A549 (cell line): Measurements from ENCODE around the gene CCDC167. TPM values are rescaled to one million over a fixed set of nuclear protein-coding genes. Genes with fewer than 3 reads are reported as not detected.

Experiments used
- ATAC-seq, 2 experiments: fragments of 200-7000 bp in 1 of 2; fragments of >200 bp in 1 of 2; cut with Nextera tagmentation in 1 of 2; cut with Tn5 transposase in 1 of 2; 3 replicates each; pipeline versions ENCODE4 v1.8.0 to v1.9.1; 2018 to 2020; ENCODE audit warnings: mild to moderate bottlenecking in 1 of 2, moderate library complexity in 1 of 2
- CTCF ChIA-PET: fragments of 300-600 bp; sonication (Branson Sonifier 250); formaldehyde crosslinking; extraction: SDS; loops from one replicate; lab custom pipeline; 2021; ENCODE audit warnings: antibody characterized with exemption, inconsistent platforms; lab: Yijun Ruan, JAX
- POLR2A ChIA-PET: fragments of 350-600 bp; formaldehyde crosslinking; extraction: SDS; loops from one replicate; lab custom pipeline; 2021; ENCODE audit warnings: antibody characterized with exemption, inconsistent platforms; lab: Yijun Ruan, JAX
- DNase-seq, 2 experiments: peaks; one replicate each; pipeline versions ENCODE4 v3.0.0 to v3.0.0-alpha.2; 2011 to 2016; ENCODE audit warnings: low read depth in 1 of 2, low spot score in 1 of 2
- FAIRE-seq: peaks from 2 replicates; lab custom pipeline; 2011; peaks lifted over from hg19 to GRCh38; lab: Jason Lieb, UNC
- H3K27ac ChIP-seq, 2 experiments: fragments of >200 bp; sonication (Bioruptor Twin); formaldehyde crosslinking; 3 replicates each; pipeline ENCODE4 v1.5.1; 2016 to 2017
- H3K4me1 ChIP-seq: fragments of >200 bp; sonication (Bioruptor Twin); formaldehyde crosslinking; 3 replicates; pipeline ENCODE4 v1.6.1; 2016
- H3K4me2 ChIP-seq: fragments of >200 bp; sonication (Bioruptor Twin); formaldehyde crosslinking; 3 replicates; pipeline ENCODE4 v1.6.1; 2016
- H3K4me3 ChIP-seq: fragments of >200 bp; sonication (Bioruptor Twin); formaldehyde crosslinking; 3 replicates; pipeline ENCODE4 v1.5.1; 2016
- H3K9me3 ChIP-seq: fragments of >200 bp; sonication (Bioruptor Twin); formaldehyde crosslinking; 3 replicates; pipeline ENCODE4 v1.6.1; 2016
- CBX8 ChIP-seq: fragments of 200-600 bp; sonication (generic); IDR thresholded peaks from 2 replicates; pipeline ENCODE4 v1.6.1; 2016
- CHD4 ChIP-seq: fragments of 200-600 bp; sonication (generic); IDR thresholded peaks from 2 replicates; pipeline ENCODE4 v1.6.1; 2016; ENCODE audit warnings: antibody characterized with exemption, mild to moderate bottlenecking, borderline replicate concordance
- CTCF ChIP-seq: fragments of >200 bp; sonication (Bioruptor Twin); formaldehyde crosslinking; IDR thresholded peaks from 3 replicates; pipeline ENCODE4 v1.5.1; 2016
- E2F6 ChIP-seq: IDR thresholded peaks from 2 replicates; pipeline ENCODE4 v1.6.1; 2012; ENCODE audit warnings: low read depth, borderline replicate concordance
- EHMT2 ChIP-seq: fragments of 200-600 bp; sonication (generic); IDR thresholded peaks from 2 replicates; pipeline ENCODE4 v1.6.1; 2016; ENCODE audit warnings: antibody characterized with exemption, low read depth, mild to moderate bottlenecking, moderate library complexity
- ESRRA ChIP-seq: fragments of 150-350 bp; IDR thresholded peaks from 2 replicates; pipeline ENCODE4 v1.6.1; 2014; ENCODE audit warnings: mild to moderate bottlenecking, low read length, borderline replicate concordance
- FOXS1 ChIP-seq: fragments of 250-450 bp; sonication (Bioruptor Pico); IDR thresholded peaks from 2 replicates; pipeline ENCODE4 v1.5.0; 2020; ENCODE audit warnings: mild to moderate bottlenecking, moderate library complexity
- HMGXB4 ChIP-seq: fragments of 250-450 bp; sonication (Bioruptor Pico); IDR thresholded peaks from 2 replicates; pipeline ENCODE4 v1.5.0; 2021; ENCODE audit warnings: mild to moderate bottlenecking, moderate library complexity, borderline replicate concordance
- HOXA7 ChIP-seq: fragments of 250-450 bp; sonication (Bioruptor Pico); IDR thresholded peaks from 2 replicates; pipeline ENCODE4 v1.5.0; 2020; ENCODE audit warnings: mild to moderate bottlenecking, moderate library complexity
- KDM1A ChIP-seq: fragments of 200-600 bp; sonication (generic); IDR thresholded peaks from 2 replicates; pipeline ENCODE4 v1.6.1; 2016; ENCODE audit warnings: low read depth, mild to moderate bottlenecking
- MAFK ChIP-seq: fragments of 450-650 bp; IDR thresholded peaks from 2 replicates; pipeline ENCODE4 v1.6.1; 2014; ENCODE audit not compliant: partially characterized antibody
- POLR2A ChIP-seq: IDR thresholded peaks from 2 replicates; pipeline ENCODE4 v1.6.1; 2012; ENCODE audit warnings: mild to moderate bottlenecking, low read length
- REST ChIP-seq: fragments of 200-600 bp; sonication (generic); IDR thresholded peaks from 2 replicates; pipeline ENCODE4 v1.6.1; 2016; ENCODE audit warnings: antibody characterized with exemption, mild to moderate bottlenecking, moderate library complexity
- RFX5 ChIP-seq: fragments of 450-650 bp; IDR thresholded peaks from 2 replicates; pipeline ENCODE4 v1.7.1; 2014; ENCODE audit warnings: antibody characterized with exemption, mild to moderate bottlenecking, moderate library complexity
- RNF2 ChIP-seq: fragments of 200-600 bp; sonication (generic); IDR thresholded peaks from 2 replicates; pipeline ENCODE4 v1.6.1; 2016; ENCODE audit warnings: low read depth, mild to moderate bottlenecking, antibody characterized with exemption, moderate library complexity, borderline replicate concordance
- SREBF2 ChIP-seq: fragments of 450-650 bp; IDR thresholded peaks from 2 replicates; pipeline ENCODE4 v1.6.1; 2014; ENCODE audit warnings: mild to moderate bottlenecking, moderate library complexity
- TP53 ChIP-seq: fragments of 250-450 bp; sonication (Bioruptor Pico); IDR thresholded peaks from 2 replicates; pipeline ENCODE4 v1.5.0; 2021; ENCODE audit warnings: mild to moderate bottlenecking, moderate library complexity
- ZC3H11A ChIP-seq: fragments of 450-650 bp; IDR thresholded peaks from 2 replicates; pipeline ENCODE4 v1.6.1; 2014; ENCODE audit warnings: antibody characterized with exemption, mild to moderate bottlenecking
- WGBS: methylation state at CpG from one replicate; pipeline ENCODE4 v1.1.6; 2017; ENCODE audit errors: missing lambda C conversion rate; 5-methylcytosine and 5-hydroxymethylcytosine counted together
- polyA plus RNA-seq, 4 experiments: library from polyadenylated mRNA; depleted of rRNA in 3 of 4; stranded (reverse); fragments of >200 nt; fragmentation: RNase III in 1 of 4; extraction: RNeasy Plus Mini Kit Qiagen cat#74134 plus additional on column Dnase treatment in 1 of 4; gene quantifications; 2 replicates in 3 of 4; 3 replicates in 1 of 4; pipeline ENCODE4 v1.2.3, GENCODE V29; 2011 to 2017

The CCDC167 gene
- polyA plus RNA-seq, 2 of the 4 experiments (the other 2 are of a cell fraction), result 35.1 to 39.1 TPM

GRCh38 chr6:37477656-37478435, 21.8 kb downstream of the CCDC167 start:
- POLR2A ChIA-PET, result no interaction called here
- CTCF ChIA-PET, result interaction anchor here (0.8 to 2.7 kb wide), 5 partner anchors 11 to 1016 kb away, joined by 3 to 8 read pairs (median 3); no protein-coding TSS in a partner anchor
- H3K9me3 ChIP-seq, result no peaks in the 10 kb centered on the region
- H3K4me3 ChIP-seq, result no peak overlapping the region
- DNase-seq, result no peak
- ATAC-seq, result no peak
- 85% methylated on average over 11 of the region's 18 CpGs for WGBS
- TF ChIP-seq ESRRA, result no peak
- no peak for TF ChIP-seq E2F6
- TF ChIP-seq CBX8, result no peak
- TF ChIP-seq RFX5, result no peak
- no peak overlapping the region for H3K27ac ChIP-seq
- H3K4me2 ChIP-seq, result no peak overlapping the region
- FAIRE-seq, result no peak
- H3K4me1 ChIP-seq, result no peaks in the 10 kb centered on the region

GRCh38 chr6:37477191-37477590, 22.5 kb downstream of the CCDC167 start:
- DNase-seq, result no peak
- FAIRE-seq, result no peak
- TF ChIP-seq MAFK (no peak), ESRRA (no peak), HMGXB4 (no peak), RNF2 (no peak), FOXS1 (CRISPR knock-in tag) (no peak), EHMT2 (no peak), CTCF (no peak), TP53 (CRISPR knock-in tag) (no peak), POLR2A (no peak), HOXA7 (CRISPR knock-in tag) (no peak), SREBF2 (no peak), ZC3H11A (no peak), KDM1A (no peak), REST (no peak), CHD4 (no peak)
- 100% methylated on average over 1 of the region's 3 CpGs for WGBS
- CTCF ChIA-PET, result interaction anchor here (0.8 to 2.7 kb wide), 4 partner anchors 11 to 215 kb away, joined by 3 to 8 read pairs (median 4); no protein-coding TSS in a partner anchor
- H3K4me2 ChIP-seq, result no peak overlapping the region
- no peaks in the 10 kb centered on the region for H3K4me1 ChIP-seq
- ATAC-seq, result no peak
- H3K4me3 ChIP-seq, result no peak overlapping the region
- no peak overlapping the region for H3K27ac ChIP-seq
- POLR2A ChIA-PET, result no interaction called here
- no peaks in the 10 kb centered on the region for H3K9me3 ChIP-seq
